Heart left ventricle (tissue), 13 donors: ENCODE data around the gene MMP21.

Experiments
- POLR2A ChIP-seq, 2 donors: fragments of 450-650 bp; IDR thresholded peaks; one replicate each; pipeline ENCODE4 v1.6.1; 2017; ENCODE audit warnings: antibody characterized with exemption in 2 of 2, mild to moderate bottlenecking in 2 of 2, moderate library complexity in 2 of 2
- TF ChIP-seq, protein P1 (sequence below), 12 donors: fragments of 200-600 bp; sonication (generic) in 4 of 12; IDR thresholded peaks; one replicate each; pipeline versions ENCODE4 v1.5.0 to v1.8.0; 2018 to 2022; ENCODE audit warnings: antibody characterized with exemption in 12 of 12, mild to moderate bottlenecking in 5 of 12
- donor health status: ischemic (EF 13 %, LVEDD 7.1; RV severe dilation, severe dysfunction).
- donor health status: DM: no; HTN: yes; CAD: no.
- donor health status: DM: no; HTN: no; CAD: no.
- donor health status: ischemic (EF 25% LVEDD 6.9; RV normal size, moderate dysfunction).
- donor health status: ischemic (EF 25% LVEDD 5.7; RV mildly dilated, moderate dysfunction).
- donor health status: ischemic (EF 35%, LVEDD 5.7; RV mildly dilated, moderate dysfunction).
- donor health status: nonischemic (EF 11% LVEDD 7.7; RV severe dilation, severe dysfunction).
- donor health status: DM: yes; HTN: yes; CAD: no.
- donor health status: PGD.
- donor health status: ischemic (EF 29% LVEDD 5.4; RV normal size, mild dysfunction).
- donor health status: nonischemic (EF 23%, LVEDD 6.1; RV moderate dilation, normal function).

DNA sequence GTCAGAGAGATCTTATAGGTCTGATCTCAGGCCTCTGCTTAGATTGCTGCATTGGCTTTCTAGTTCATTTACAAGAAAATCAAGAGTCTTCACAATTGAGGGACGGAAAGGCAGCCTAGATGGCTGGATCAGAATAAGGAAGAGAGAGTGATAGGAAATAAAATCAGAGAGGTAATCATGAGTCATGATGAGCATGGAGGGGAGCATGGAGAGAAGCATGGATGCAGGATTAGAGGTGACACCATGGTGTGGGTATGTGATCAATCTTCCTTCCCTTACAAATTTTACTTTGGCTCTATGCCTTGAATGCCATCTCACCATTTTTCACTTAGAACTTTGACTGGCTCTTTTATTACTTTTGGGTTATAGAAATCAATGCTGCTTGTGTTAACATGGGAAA, 49.1 kb upstream of the MMP21 start:
- no peak for TF ChIP-seq POLR2A (IDR thresholded peaks at IDR 0.05)
- TF ChIP-seq, protein P1, sequence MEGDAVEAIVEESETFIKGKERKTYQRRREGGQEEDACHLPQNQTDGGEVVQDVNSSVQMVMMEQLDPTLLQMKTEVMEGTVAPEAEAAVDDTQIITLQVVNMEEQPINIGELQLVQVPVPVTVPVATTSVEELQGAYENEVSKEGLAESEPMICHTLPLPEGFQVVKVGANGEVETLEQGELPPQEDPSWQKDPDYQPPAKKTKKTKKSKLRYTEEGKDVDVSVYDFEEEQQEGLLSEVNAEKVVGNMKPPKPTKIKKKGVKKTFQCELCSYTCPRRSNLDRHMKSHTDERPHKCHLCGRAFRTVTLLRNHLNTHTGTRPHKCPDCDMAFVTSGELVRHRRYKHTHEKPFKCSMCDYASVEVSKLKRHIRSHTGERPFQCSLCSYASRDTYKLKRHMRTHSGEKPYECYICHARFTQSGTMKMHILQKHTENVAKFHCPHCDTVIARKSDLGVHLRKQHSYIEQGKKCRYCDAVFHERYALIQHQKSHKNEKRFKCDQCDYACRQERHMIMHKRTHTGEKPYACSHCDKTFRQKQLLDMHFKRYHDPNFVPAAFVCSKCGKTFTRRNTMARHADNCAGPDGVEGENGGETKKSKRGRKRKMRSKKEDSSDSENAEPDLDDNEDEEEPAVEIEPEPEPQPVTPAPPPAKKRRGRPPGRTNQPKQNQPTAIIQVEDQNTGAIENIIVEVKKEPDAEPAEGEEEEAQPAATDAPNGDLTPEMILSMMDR (IDR thresholded peaks at IDR 0.05) = no peak
